GM12875 (cell line): ENCODE results near the gene RORC.
"Not testable (repeated sequence)": the region's sequence is repeated elsewhere in the genome, so short reads cannot be mapped to it uniquely, and the experiment has no call there.

Experiments used
- H3K4me3 ChIP-seq: one replicate; pipeline ENCODE4 v1.5.1; 2011; ENCODE audit warnings: low read depth, low read length, control low read depth
- CTCF ChIP-seq: IDR thresholded peaks from 2 replicates; pipeline ENCODE4 v1.5.1; 2011; ENCODE audit warnings: low read depth, mild to moderate bottlenecking, control low read depth, inconsistent platforms, low read length, moderate library complexity, borderline replicate concordance; ENCODE audit not compliant: insufficient read depth

The RORC gene

GRCh38 chr1:151787689-151788088 is 43.9 kb downstream of the RORC start:
- no peak for TF ChIP-seq CTCF
- no peak overlapping the region for H3K4me3 ChIP-seq

GRCh38 chr1:151783796-151784195 is 47.8 kb downstream of the RORC start:
- no peak overlapping the region for H3K4me3 ChIP-seq
- TF ChIP-seq CTCF, result no peak

- H3K4me3 ChIP-seq, result no peak overlapping the region
- no peak for TF ChIP-seq CTCF
Observed at GRCh38 chr1:151782741-151783140, 48.9 kb downstream of the RORC start.

GRCh38 chr1:151782026-151782425 is 49.6 kb downstream of the RORC start:
- not testable (repeated sequence) for H3K4me3 ChIP-seq

- not testable (repeated sequence) for H3K4me3 ChIP-seq
Observed at GRCh38 chr1:151780736-151781135, 50.9 kb downstream of the RORC start.

- TF ChIP-seq CTCF, result no peak
- H3K4me3 ChIP-seq, result no peak overlapping the region
Observed at GRCh38 chr1:151779852-151780251, 51.8 kb downstream of the RORC start.

GRCh38 chr1:151777317-151777716 is 54.3 kb downstream of the RORC start:
- no peak overlapping the region for H3K4me3 ChIP-seq
- no peak for TF ChIP-seq CTCF

- no peak overlapping the region for H3K4me3 ChIP-seq
- no peak for TF ChIP-seq CTCF
Observed at GRCh38 chr1:151776665-151777062, 54.9 kb downstream of the RORC start.
